ENCODE data around the gene TTC1.

- no peak for TF ChIP-seq EZH2phosphoT487 (IDR thresholded peaks at IDR 0.05; ENCODE audit: borderline replicate concordance, low read depth)
- TF ChIP-seq CTCF (IDR thresholded peaks at IDR 0.05) = no peak
- no peak for TF ChIP-seq RCOR1 (IDR thresholded peaks at IDR 0.05; ENCODE audit: low read length)
- no peak for TF ChIP-seq PBX3 (IDR thresholded peaks at IDR 0.05)
- TF ChIP-seq JUND (IDR thresholded peaks at IDR 0.05) = no peak
- no peak for TF ChIP-seq GABPA (IDR thresholded peaks at IDR 0.05; ENCODE audit: low read depth)
- no peak for TF ChIP-seq EP300 (IDR thresholded peaks at IDR 0.05; ENCODE audit: borderline replicate concordance in 1 of 2, low read depth in 1 of 2, low read length in 1 of 2)
- TF ChIP-seq MAX (IDR thresholded peaks at IDR 0.05; ENCODE audit: low read depth) = no peak
- no peak for TF ChIP-seq CHD2 (IDR thresholded peaks at IDR 0.05; ENCODE audit: low read length, partially characterized antibody)
- no peak for TF ChIP-seq POLR2AphosphoS5 (IDR thresholded peaks at IDR 0.05; ENCODE audit: low read depth, low read length)
- no peak for TF ChIP-seq NRF1 (IDR thresholded peaks at IDR 0.05; ENCODE audit: low read depth, low read length)
- no peak for TF ChIP-seq ELF1 (IDR thresholded peaks at IDR 0.05)
- TF ChIP-seq RAD21 (IDR thresholded peaks at IDR 0.05; ENCODE audit: low read length) = no peak
- no peak for TF ChIP-seq FOXJ3 (CRISPR knock-in tag; IDR thresholded peaks at IDR 0.05)
Observed at GRCh38 chr5:160044391-160044804, 35.5 kb downstream of the TTC1 start.

All from SK-N-SH (cell line).